ENCODE results near the gene INO80. TPM values are rescaled to one million over a fixed set of nuclear protein-coding genes. Genes with fewer than 3 reads are reported as not detected.
A peak's percentile ranks its signal among the peaks of the same experiment; 100 is the strongest.

INO80 gene
- polyA plus RNA-seq, 2 donors: 4.6 to 11.0 TPM

DNA sequence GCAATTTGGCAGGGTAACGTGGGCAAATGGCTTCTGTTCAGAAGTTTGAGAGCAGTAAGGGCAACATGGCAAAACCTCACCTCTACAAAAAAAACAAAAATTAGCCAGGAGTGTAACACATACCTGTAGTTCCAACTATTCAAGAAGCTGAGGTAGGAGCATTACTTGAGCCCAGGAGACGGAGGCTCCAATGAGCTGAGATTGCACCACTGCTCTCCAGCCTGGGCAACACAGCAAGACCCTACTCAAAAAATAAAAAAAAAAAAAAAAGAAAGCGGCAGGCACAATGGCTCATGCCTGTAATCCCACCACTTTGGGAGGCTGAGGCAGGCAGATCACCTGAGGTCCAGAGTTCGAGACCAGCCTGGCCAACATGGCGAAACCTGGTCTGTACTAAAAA lies 5.9 kb upstream of the INO80 start:
- Histone ChIP-seq H3K27ac (ENCODE audit: low read depth in 2 of 2, low read length in 1 of 2) (no peak overlapping the region), H3K4me3 (ENCODE audit: low read depth in 1 of 2, low read length in 2 of 2) (no peak overlapping the region), H3K4me1 (ENCODE audit: control insufficient read depth in 2 of 2, insufficient read depth in 2 of 2, low read length in 1 of 2) (no peaks in the 10 kb centered on the region), H3K9me3 (ENCODE audit: control insufficient read depth in 2 of 2, insufficient read depth in 1 of 2, low read depth in 1 of 2, low read length in 1 of 2) (no peaks in the 10 kb centered on the region), H3K36me3 (ENCODE audit: control insufficient read depth in 2 of 2, insufficient read depth in 2 of 2, low read length in 1 of 2) (no peaks in the 10 kb centered on the region), H3K27me3 (ENCODE audit: control insufficient read depth in 1 of 2, insufficient read depth in 2 of 2, low read length in 2 of 2) (no peaks in the 10 kb centered on the region)
- 84 to 91% methylated on average over 5 of the region's 5 CpGs for WGBS, 2 donors

DNA sequence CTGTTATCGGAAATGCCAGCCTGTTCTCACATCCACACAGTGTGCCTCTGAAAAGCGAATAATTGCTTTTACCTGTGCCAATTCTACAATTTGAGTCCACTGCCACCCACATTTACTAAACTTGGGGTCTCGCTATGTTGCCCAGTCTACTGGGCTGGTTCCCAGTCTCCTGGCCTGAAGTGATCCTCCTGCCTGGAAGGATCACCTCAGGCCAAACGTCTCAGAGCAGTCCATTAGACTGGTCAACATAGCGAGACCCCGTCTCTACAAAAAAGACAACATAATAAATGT lies 827 bp upstream of the INO80 start:
- no peaks in the 10 kb centered on the region for H3K9me3 ChIP-seq (ENCODE audit: control insufficient read depth in 2 of 2, insufficient read depth in 1 of 2, low read depth in 1 of 2, low read length in 1 of 2)
- H3K4me3 ChIP-seq (ENCODE audit: low read depth in 1 of 2, low read length in 2 of 2): peak overlapping the region; percentile 85 to 93
- H3K27ac ChIP-seq (ENCODE audit: low read depth in 2 of 2, low read length in 1 of 2): peak overlapping the region; percentile 91 to 99
- H3K4me1 ChIP-seq (ENCODE audit: control insufficient read depth in 2 of 2, insufficient read depth in 2 of 2, low read length in 1 of 2): peaks cover 0 to 2% of the 10 kb centered on the region in 2 donors
- WGBS, 2 donors: 77 to 78% methylated on average over 6 of the region's 6 CpGs
- H3K27me3 ChIP-seq (ENCODE audit: control insufficient read depth in 1 of 2, insufficient read depth in 2 of 2, low read length in 2 of 2): no peaks in the 10 kb centered on the region
- no peaks in the 10 kb centered on the region for H3K36me3 ChIP-seq (ENCODE audit: control insufficient read depth in 2 of 2, insufficient read depth in 2 of 2, low read length in 1 of 2)

DNA sequence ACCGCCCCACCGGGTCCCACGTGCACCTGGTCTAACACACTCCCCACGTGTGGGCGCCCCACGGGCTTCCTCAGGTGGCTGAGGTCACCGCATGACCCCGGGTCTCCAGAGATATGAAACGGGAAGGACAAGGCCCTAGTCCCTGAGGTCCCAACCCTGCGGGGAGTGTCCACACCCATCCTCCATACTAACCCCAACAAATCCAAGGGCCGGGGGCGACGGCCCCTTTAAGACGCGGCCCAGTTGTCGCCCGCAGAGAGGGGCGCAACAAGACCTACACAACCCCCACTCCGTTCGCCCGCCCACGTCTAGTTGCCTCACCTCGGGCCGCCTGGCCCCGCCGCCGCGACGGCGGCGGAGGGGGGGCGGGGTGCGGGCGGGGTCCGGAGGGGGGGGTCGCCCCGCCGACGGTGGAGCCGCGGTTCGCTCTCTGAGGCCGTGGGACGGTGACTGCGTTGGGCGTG lies 396 bp downstream of the INO80 start:
- Histone ChIP-seq H3K36me3 (ENCODE audit: control insufficient read depth in 2 of 2, insufficient read depth in 2 of 2, low read length in 1 of 2) (no peaks in the 10 kb centered on the region), H3K27me3 (ENCODE audit: control insufficient read depth in 1 of 2, insufficient read depth in 2 of 2, low read length in 2 of 2) (no peaks in the 10 kb centered on the region), H3K4me1 (ENCODE audit: control insufficient read depth in 2 of 2, insufficient read depth in 2 of 2, low read length in 1 of 2) (peaks cover 0 to 2% of the 10 kb centered on the region in 2 donors), H3K27ac (ENCODE audit: low read depth in 2 of 2, low read length in 1 of 2) (peak overlapping the region; percentile 99 to 100), H3K4me3 (ENCODE audit: low read depth in 1 of 2, low read length in 2 of 2) (peak overlapping the region; percentile 85 to 93), H3K9me3 (ENCODE audit: control insufficient read depth in 2 of 2, insufficient read depth in 1 of 2, low read depth in 1 of 2, low read length in 1 of 2) (no peaks in the 10 kb centered on the region)
- 0 to 1% methylated on average over 34 to 46 of the region's 46 CpGs for WGBS, 2 donors

DNA sequence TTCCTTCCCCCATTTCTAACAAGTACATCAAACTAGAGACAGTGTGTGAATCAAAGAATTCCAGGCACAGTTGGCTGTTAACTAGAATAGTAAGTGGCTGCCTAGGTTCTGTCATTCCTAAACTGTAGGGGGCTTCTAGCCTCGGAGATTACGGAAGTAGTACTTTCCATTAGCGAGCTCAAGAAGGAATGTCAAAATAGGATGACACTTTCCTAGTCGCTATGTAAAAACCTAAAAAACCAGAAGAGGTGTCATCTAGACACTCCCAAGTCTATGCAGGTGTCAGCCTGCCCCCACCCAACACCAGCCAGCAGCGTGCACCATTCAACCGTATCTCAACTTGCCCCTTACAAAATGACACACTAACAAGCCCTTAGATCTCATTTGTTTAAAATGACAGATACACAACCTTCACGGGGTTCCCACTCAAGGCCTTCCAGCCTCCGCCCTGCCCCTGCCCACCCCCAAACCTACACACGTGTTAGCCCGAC lies 874 bp downstream of the INO80 start:
- Histone ChIP-seq H3K9me3 (ENCODE audit: control insufficient read depth in 2 of 2, insufficient read depth in 1 of 2, low read depth in 1 of 2, low read length in 1 of 2) (no peaks in the 10 kb centered on the region), H3K36me3 (ENCODE audit: control insufficient read depth in 2 of 2, insufficient read depth in 2 of 2, low read length in 1 of 2) (no peaks in the 10 kb centered on the region), H3K27ac (ENCODE audit: low read depth in 2 of 2, low read length in 1 of 2) (peak overlapping the region; percentile 99 to 100), H3K27me3 (ENCODE audit: control insufficient read depth in 1 of 2, insufficient read depth in 2 of 2, low read length in 2 of 2) (no peaks in the 10 kb centered on the region), H3K4me1 (ENCODE audit: control insufficient read depth in 2 of 2, insufficient read depth in 2 of 2, low read length in 1 of 2) (peaks cover 0 to 2% of the 10 kb centered on the region in 2 donors), H3K4me3 (ENCODE audit: low read depth in 1 of 2, low read length in 2 of 2) (peak overlapping the region; percentile 85 to 93)
- 0 to 1% methylated on average over 10 of the region's 10 CpGs for WGBS, 2 donors

DNA sequence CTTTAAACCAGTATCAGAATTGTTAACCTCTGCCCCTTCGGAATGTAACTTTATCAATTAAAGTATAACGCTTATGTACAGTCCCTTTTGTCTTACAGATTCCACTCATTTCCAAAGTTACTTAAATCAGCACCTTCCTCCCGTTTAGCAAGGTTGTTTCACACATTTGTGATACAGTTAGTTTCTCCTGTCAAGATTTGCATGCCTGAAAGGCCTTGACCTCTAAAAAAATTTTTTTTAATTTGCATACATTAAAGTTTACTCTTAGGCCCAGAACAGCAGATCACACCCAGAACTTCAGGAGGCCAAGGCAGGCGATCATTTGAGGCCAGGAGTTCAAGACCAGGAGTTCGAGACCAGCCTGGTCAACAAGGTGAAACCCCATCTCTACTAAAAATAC lies 9.1 kb downstream of the INO80 start:
- 82 to 90% methylated on average over 5 of the region's 5 CpGs for WGBS, 2 donors
- Histone ChIP-seq H3K4me1 (ENCODE audit: control insufficient read depth in 2 of 2, insufficient read depth in 2 of 2, low read length in 1 of 2) (no peaks in the 10 kb centered on the region), H3K36me3 (ENCODE audit: control insufficient read depth in 2 of 2, insufficient read depth in 2 of 2, low read length in 1 of 2) (no peaks in the 10 kb centered on the region), H3K4me3 (ENCODE audit: low read depth in 1 of 2, low read length in 2 of 2) (no peak overlapping the region), H3K27me3 (ENCODE audit: control insufficient read depth in 1 of 2, insufficient read depth in 2 of 2, low read length in 2 of 2) (no peaks in the 10 kb centered on the region), H3K27ac (ENCODE audit: low read depth in 2 of 2, low read length in 1 of 2) (no peak overlapping the region), H3K9me3 (ENCODE audit: control insufficient read depth in 2 of 2, insufficient read depth in 1 of 2, low read depth in 1 of 2, low read length in 1 of 2) (no peaks in the 10 kb centered on the region)

DNA sequence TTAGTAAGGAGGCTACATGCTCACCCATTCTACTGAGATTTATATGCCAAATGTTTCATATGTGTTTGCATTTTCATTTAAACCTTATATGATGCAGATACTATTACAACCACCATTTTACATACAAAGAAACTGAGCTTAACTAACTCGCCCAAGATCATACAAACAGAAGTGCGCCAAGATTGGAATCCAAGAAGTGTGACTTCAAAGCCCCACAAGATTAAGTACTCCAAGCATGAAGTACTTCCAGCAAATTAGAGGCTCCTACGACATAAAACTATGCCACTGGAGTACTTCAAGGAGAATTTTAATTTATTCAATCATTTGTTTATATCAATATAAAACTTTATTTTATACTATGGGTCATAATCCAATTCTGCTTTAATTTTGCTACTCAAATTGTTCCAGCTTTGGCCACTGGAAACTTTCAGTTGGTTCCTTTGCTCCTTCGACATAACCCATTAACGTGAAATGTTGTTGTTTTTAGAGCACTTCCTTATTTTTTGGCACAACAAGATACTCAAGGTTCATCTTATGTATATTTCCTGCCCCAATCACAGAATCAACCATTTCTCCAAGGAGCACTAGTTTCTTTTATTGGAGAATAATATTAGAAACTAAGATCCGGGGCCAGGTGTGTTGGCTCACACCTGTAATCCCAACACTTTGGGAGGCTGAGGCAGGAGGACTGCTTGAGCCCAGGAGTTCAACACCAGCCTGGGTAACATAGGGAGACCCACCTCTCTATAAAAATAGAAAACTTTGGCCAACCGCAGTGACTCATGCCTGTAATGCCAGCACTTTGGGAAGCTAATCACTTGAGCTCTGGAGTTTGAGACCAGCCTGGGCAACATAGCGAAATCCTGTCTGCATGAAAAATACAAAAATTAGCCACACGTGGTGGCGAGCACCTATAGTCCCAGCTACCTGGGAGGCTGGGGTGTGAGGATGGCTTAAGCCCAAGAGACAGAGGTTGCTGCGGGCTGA lies 10.4 kb downstream of the INO80 start:
- no peak overlapping the region for H3K4me3 ChIP-seq (ENCODE audit: low read depth in 1 of 2, low read length in 2 of 2)
- H3K9me3 ChIP-seq (ENCODE audit: control insufficient read depth in 2 of 2, insufficient read depth in 1 of 2, low read depth in 1 of 2, low read length in 1 of 2): no peaks in the 10 kb centered on the region
- H3K36me3 ChIP-seq (ENCODE audit: control insufficient read depth in 2 of 2, insufficient read depth in 2 of 2, low read length in 1 of 2): no peaks in the 10 kb centered on the region
- 91 to 93% methylated on average over 11 of the region's 11 CpGs for WGBS, 2 donors
- H3K27me3 ChIP-seq (ENCODE audit: control insufficient read depth in 1 of 2, insufficient read depth in 2 of 2, low read length in 2 of 2): no peaks in the 10 kb centered on the region
- H3K4me1 ChIP-seq (ENCODE audit: control insufficient read depth in 2 of 2, insufficient read depth in 2 of 2, low read length in 1 of 2): no peaks in the 10 kb centered on the region
- H3K27ac ChIP-seq (ENCODE audit: low read depth in 2 of 2, low read length in 1 of 2): no peak overlapping the region

DNA sequence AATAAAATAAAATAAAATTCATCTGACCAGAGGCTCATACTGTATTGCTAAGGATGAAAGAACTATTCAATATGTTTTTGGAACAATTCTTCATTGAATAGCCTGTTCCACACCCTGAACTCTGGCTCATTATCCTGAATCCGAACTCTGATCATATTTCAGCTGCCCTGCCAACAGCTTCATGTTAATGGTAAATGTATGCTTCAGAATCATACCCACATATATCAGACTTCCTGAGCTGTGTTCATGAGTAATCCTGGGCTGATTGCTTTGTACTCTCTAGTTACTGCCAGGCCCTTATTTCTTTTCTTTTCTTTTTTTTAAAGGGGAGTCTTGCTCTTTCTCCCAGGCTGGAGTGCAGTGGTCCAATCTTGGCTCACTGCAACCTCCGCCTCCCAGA lies 11.8 kb downstream of the INO80 start:
- Histone ChIP-seq H3K4me1 (ENCODE audit: control insufficient read depth in 2 of 2, insufficient read depth in 2 of 2, low read length in 1 of 2) (no peaks in the 10 kb centered on the region), H3K9me3 (ENCODE audit: control insufficient read depth in 2 of 2, insufficient read depth in 1 of 2, low read depth in 1 of 2, low read length in 1 of 2) (no peaks in the 10 kb centered on the region), H3K36me3 (ENCODE audit: control insufficient read depth in 2 of 2, insufficient read depth in 2 of 2, low read length in 1 of 2) (no peaks in the 10 kb centered on the region), H3K27ac (ENCODE audit: low read depth in 2 of 2, low read length in 1 of 2) (no peak overlapping the region), H3K27me3 (ENCODE audit: control insufficient read depth in 1 of 2, insufficient read depth in 2 of 2, low read length in 2 of 2) (no peaks in the 10 kb centered on the region), H3K4me3 (ENCODE audit: low read depth in 1 of 2, low read length in 2 of 2) (no peak overlapping the region)
- WGBS, 2 donors: 84 to 89% methylated on average over 2 of the region's 2 CpGs

DNA sequence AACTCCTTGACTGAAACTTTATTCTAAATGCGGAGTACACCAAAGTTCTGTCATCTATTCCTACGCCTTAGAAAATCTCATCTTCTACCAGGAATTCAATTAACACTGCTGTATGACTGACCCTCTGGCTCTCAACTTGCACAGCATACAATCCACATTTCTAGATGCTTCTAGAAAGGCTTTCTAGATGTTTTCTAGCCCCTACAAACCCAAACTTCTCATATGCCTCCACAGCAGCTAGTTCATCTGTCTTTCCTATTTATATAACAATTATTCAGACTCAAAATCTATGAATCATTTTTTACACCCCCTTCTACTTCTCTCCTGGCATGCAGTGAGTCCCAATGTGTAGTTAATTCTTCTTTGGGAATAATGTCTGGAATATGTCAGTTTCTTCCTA lies 13.2 kb downstream of the INO80 start:
- H3K4me3 ChIP-seq (ENCODE audit: low read depth in 1 of 2, low read length in 2 of 2): no peak overlapping the region
- H3K4me1 ChIP-seq (ENCODE audit: control insufficient read depth in 2 of 2, insufficient read depth in 2 of 2, low read length in 1 of 2): no peaks in the 10 kb centered on the region
- 95% methylated on average over 2 of the region's 2 CpGs for WGBS, 2 donors
- no peaks in the 10 kb centered on the region for H3K36me3 ChIP-seq (ENCODE audit: control insufficient read depth in 2 of 2, insufficient read depth in 2 of 2, low read length in 1 of 2)
- no peaks in the 10 kb centered on the region for H3K9me3 ChIP-seq (ENCODE audit: control insufficient read depth in 2 of 2, insufficient read depth in 1 of 2, low read depth in 1 of 2, low read length in 1 of 2)
- H3K27ac ChIP-seq (ENCODE audit: low read depth in 2 of 2, low read length in 1 of 2): no peak overlapping the region
- no peaks in the 10 kb centered on the region for H3K27me3 ChIP-seq (ENCODE audit: control insufficient read depth in 1 of 2, insufficient read depth in 2 of 2, low read length in 2 of 2)

DNA sequence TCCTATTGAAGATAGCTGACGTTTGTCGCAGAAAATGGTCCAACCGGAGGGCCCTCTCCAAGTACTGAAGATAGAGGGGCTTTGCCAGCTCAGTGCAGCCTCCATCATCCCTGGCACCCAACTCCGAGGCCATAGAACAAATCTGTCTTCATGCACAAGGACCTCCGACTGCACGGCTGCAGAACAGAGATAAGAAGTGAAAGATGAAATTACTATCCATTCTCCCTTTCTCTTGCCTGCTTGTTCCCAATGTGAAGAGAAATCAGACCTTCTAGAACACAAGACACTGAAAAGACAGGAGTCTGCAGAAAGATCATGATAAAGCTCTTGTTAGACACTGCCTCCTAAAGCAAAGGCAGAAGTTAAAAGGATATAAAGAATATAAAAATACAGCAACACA lies 19.9 kb downstream of the INO80 start:
- H3K36me3 ChIP-seq (ENCODE audit: control insufficient read depth in 2 of 2, insufficient read depth in 2 of 2, low read length in 1 of 2): peaks cover 6 to 8% of the 10 kb centered on the region in 2 donors
- H3K27me3 ChIP-seq (ENCODE audit: control insufficient read depth in 1 of 2, insufficient read depth in 2 of 2, low read length in 2 of 2): no peaks in the 10 kb centered on the region
- no peaks in the 10 kb centered on the region for H3K9me3 ChIP-seq (ENCODE audit: control insufficient read depth in 2 of 2, insufficient read depth in 1 of 2, low read depth in 1 of 2, low read length in 1 of 2)
- H3K4me1 ChIP-seq (ENCODE audit: control insufficient read depth in 2 of 2, insufficient read depth in 2 of 2, low read length in 1 of 2): no peaks in the 10 kb centered on the region
- 88% methylated on average over 6 of the region's 6 CpGs for WGBS, 2 donors
- H3K4me3 ChIP-seq (ENCODE audit: low read depth in 1 of 2, low read length in 2 of 2): no peak overlapping the region
- no peak overlapping the region for H3K27ac ChIP-seq (ENCODE audit: low read depth in 2 of 2, low read length in 1 of 2)

DNA sequence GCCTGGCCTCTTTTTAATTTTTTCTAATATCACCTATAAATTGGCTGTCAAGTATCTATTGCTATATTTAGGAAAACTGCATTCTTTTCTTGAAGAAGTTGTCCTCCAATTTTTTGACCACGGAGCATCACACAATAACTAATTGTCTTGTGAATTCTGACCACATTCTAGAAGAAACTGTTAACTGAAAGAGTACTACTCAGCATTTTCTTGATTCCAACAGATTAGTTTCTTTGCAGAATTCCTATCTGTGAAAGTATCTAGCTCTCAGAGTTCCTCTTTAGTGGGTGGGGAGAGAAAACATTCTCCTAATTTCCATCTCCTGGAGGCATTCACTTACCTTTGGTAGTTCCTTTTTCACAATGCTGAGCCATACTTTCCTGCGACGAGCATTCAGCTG lies 31.1 kb downstream of the INO80 start:
- Histone ChIP-seq H3K36me3 (ENCODE audit: control insufficient read depth in 2 of 2, insufficient read depth in 2 of 2, low read length in 1 of 2) (peaks cover 6 to 8% of the 10 kb centered on the region in 2 donors), H3K4me3 (ENCODE audit: low read depth in 1 of 2, low read length in 2 of 2) (no peak overlapping the region), H3K4me1 (ENCODE audit: control insufficient read depth in 2 of 2, insufficient read depth in 2 of 2, low read length in 1 of 2) (no peaks in the 10 kb centered on the region), H3K9me3 (ENCODE audit: control insufficient read depth in 2 of 2, insufficient read depth in 1 of 2, low read depth in 1 of 2, low read length in 1 of 2) (no peaks in the 10 kb centered on the region), H3K27ac (ENCODE audit: low read depth in 2 of 2, low read length in 1 of 2) (no peak overlapping the region), H3K27me3 (ENCODE audit: control insufficient read depth in 1 of 2, insufficient read depth in 2 of 2, low read length in 2 of 2) (no peaks in the 10 kb centered on the region)
- WGBS, 2 donors: 83 to 85% methylated on average over 3 of the region's 3 CpGs

Data from esophagus (tissue), 2 donors.